Left cardiac atrium (tissue), 4 donors: ENCODE measurements around the gene GALNTL6. TPM values are rescaled to one million over a fixed set of nuclear protein-coding genes. Genes with fewer than 3 reads are reported as not detected.
"Not testable (repeated sequence)": the region's sequence is repeated elsewhere in the genome, so short reads cannot be mapped to it uniquely, and the experiment has no call there.

Experiments used
- ATAC-seq, 2 donors: fragments of 200-7000 bp; cut with Tn5 transposase; one replicate each; pipeline ENCODE4 v1.9.1; 2020; ENCODE audit warnings: mild to moderate bottlenecking in 2 of 2, moderate library complexity in 2 of 2
- DNase-seq: peaks from one replicate; pipeline ENCODE4 v3.0.0-alpha.2; 2020
- intact Hi-C, 2 donors: fragments of 100-400 bp; cut with DNase I; formaldehyde crosslinking; loops; one replicate each; pipeline versions ENCODE4 v1.14.1 to v1.15.1; 2022 to 2023
- total RNA-seq, 2 donors: library from RNA; stranded (reverse); fragmentation: NEBNext Ultra II Directional; extraction: Animal tissue kit (Norgen Biotek cat#: 25700); gene quantifications; one replicate each; pipeline ENCODE4 v1.2.1, GENCODE V29; 2021
- donor health status: DM: no; HTN: yes; CAD: no.
- donor health status: DM: no; HTN: yes; CAD: no; lungs with severe emphysema.
- donor health status: DM: yes; HTN: yes; CAD: no.
- donor health status: Dilated cardiomyopathy.

Gene GALNTL6
- total RNA-seq, 2 donors from 2014 or later, result not detected

DNA sequence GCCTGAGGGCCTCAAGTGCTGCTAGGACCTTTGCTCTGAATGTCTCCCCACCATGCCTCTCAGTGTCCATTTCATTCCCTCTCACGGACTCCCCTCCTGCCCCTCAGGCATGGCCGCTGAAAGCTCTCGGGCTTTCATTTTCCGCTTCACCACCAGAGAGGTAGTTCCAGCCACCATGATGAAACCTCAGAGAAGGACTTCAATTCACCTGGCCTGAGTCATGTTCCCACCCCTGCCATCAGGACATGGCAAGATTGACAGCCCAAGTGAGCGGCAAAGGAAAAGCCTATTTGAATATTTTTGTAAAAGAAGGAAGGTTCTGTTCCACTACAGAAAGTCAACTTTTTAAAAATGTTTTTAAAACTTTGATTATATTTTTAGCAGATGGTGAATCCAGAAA is 1106.1 kb downstream of the GALNTL6 start:
- DNase-seq, result no peak
- no peak for ATAC-seq
- intact Hi-C loops, result no loop called here

DNA sequence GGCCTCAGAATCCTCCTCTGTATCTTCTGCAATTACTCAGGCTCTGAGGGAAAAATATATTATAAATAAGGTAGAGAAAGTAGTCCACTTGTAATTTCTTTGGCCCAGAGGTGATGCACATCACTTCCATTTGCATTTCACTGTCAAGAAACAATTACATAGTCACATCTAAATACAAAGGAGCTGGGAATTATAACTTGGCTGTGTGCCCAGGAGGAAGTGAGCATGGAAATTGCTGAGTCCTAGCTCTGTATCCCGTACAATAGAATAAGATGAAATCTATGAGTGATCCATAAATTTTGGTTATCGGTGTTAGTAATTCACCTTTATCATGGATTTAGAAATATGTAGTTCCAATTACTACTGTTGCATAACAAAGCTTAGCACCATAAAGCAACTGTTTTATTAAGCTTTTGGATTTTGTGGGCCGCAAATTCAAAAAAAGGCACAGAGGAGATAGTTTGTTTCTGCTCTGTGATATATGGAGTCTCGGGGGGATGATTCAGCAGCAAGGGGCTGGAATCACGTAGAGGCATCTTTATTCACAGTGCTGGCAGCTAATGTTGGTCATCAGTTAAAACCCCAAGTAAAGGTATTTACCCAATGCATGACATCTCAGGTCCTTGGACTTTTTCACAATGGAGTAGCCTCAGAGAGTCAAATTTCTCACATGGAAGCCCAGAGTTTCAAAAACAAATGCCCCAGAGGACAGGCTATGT is 1114.1 kb downstream of the GALNTL6 start:
- no peak for DNase-seq
- intact Hi-C loops, result no loop called here
- no peak for ATAC-seq

GRCh38 chr4:172928347-172928746 is 1115.1 kb downstream of the GALNTL6 start:
- DNase-seq, result no peak
- intact Hi-C loops, result no loop called here
- no peak for ATAC-seq

GRCh38 chr4:172938072-172938829 is 1125.0 kb downstream of the GALNTL6 start:
- no peak for DNase-seq
- intact Hi-C loops, result no loop called here
- ATAC-seq, result no peak

- intact Hi-C loops, result no loop called here
- no peak for DNase-seq
- no peak for ATAC-seq
Observed at GRCh38 chr4:172938870-172939269, 1125.7 kb downstream of the GALNTL6 start.

DNA sequence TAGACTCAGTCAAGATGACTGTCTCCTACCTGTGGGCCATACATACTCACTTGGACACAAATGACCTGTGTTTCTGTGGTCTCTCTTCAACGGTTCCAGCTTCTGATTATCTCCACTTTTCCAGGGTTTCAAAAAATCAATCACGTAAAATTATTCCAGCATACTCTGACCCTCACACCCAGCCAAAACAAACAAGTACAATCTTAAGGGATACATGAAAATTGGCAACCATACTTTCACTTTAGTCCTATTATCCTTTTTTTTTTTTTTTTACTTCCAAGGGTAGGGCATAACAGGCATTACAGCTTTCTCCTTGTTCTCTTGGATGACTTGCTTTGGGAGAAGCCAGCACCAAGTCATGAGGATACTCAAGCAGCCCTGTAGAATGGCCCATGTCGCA is 1129.6 kb downstream of the GALNTL6 start:
- intact Hi-C loops, result no loop called here
- DNase-seq, result no peak
- ATAC-seq, result no peak

GRCh38 chr4:172945611-172946010 is 1132.4 kb downstream of the GALNTL6 start:
- no peak for DNase-seq
- no peak for ATAC-seq
- intact Hi-C loops, result no loop called here

GRCh38 chr4:172946503-172946902 is 1133.3 kb downstream of the GALNTL6 start:
- intact Hi-C loops, result no loop called here
- no peak for DNase-seq
- no peak for ATAC-seq

DNA sequence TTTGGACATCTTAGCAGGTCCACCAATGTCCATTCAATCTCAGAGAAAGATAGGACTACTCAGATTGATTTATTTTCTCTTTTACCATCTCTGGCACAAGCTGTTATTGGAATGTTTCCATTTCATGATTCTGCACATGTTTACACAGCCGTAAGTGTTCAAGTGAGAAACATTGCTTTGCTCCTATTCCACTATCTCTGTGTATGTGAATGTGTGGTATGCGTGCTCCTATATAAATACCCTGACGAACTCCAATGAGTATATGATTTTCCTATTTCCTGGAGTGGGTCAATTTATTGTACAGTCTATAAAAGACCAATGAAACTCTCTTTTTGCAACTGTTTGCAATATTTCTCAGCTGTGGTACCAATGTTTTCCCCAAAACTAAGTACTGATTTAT is 1134.4 kb downstream of the GALNTL6 start:
- intact Hi-C loops, result no loop called here
- ATAC-seq (no peak), DNase-seq (no peak)

GRCh38 chr4:172950990-172951389 is 1137.8 kb downstream of the GALNTL6 start:
- intact Hi-C loops, result no loop called here
- ATAC-seq (no peak), DNase-seq (no peak)

DNA sequence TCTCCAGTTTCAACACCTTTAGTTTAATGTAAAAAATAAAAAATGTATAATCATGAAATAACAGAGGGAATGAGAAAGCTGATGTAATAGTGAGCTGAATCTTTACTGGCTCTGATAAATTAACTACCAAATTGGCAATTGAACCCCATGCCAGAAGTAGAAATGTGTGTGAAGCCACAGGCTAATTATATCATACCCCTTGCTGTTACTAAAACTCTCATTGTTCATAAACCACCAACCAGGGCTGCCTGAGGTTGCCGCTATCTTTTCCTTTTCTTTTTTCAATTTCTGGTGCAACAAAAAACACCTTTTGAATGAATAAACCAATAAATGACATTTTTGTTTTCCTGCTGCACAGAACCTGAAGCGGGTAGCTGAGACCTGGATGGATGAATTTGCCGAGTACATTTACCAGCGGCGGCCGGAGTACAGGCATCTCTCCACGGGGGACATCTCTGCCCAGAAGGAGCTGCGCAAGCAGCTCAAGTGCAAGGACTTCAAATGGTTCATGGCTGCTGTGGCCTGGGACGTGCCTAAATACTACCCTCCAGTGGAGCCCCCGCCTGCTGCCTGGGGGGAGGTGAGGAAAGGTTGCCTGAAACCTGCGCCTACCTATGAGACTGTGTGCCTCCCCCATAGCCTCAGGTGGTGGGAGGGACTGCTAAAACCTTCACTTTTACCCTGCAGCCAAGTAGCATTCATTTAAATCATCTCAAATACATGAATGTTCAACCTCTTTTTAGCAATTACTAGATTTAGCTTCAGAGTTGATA is 1138.7 kb downstream of the GALNTL6 start:
- DNase-seq (no peak), ATAC-seq (no peak)
- intact Hi-C loops, result no loop called here

DNA sequence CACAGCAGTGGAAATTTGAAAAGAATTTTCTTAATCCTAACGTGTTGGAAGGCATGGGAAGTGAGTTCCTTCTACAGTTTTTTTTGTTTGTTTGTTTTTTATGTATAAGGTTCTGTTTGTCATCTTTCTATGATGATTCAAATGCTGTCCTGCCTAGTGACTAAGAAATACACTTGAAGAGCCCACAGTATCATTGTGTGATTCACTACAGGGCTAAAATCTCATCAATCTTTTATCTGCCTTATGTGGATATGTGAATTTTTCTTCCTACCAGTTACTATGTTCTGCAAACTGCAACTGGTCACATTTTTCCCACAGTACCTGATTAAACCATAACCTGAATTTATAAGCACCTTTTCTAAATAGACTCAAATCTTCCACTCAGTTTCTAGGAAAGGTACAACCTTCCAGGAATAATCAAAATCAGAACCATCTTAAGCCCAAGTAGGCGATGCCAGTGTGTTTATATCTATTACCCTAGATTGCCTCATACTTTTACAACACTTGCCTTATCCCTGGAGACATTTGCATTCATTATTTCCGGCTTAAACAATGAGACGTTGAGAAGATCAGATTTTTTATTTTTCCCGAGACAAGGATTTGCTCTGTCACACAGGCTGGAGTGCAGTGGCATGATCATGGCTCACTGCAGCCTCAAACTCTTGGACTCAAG is 1140.8 kb downstream of the GALNTL6 start:
- no peak for ATAC-seq
- no peak for DNase-seq
- intact Hi-C loops, result no loop called here

DNA sequence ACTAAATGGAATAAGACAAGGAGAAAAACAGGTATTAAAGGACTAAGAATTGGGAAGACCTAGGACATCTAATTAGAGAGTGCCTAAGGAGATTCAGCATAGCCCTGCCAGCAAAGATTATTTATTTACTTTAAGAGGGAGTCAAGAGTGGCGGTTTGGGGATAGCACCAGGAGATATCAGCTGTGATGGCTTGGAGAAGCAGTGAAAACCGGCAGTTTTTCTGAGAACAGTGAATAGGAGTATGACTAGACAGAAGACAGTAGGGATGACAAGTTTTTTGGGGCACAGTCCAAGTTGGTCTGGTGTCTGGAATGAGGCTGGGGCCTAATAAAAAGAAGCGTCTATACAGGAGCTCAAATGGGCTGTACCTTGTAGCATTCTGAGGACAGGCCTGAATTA is 1143.1 kb downstream of the GALNTL6 start:
- DNase-seq, intact Hi-C loops: not testable (repeated sequence)

DNA sequence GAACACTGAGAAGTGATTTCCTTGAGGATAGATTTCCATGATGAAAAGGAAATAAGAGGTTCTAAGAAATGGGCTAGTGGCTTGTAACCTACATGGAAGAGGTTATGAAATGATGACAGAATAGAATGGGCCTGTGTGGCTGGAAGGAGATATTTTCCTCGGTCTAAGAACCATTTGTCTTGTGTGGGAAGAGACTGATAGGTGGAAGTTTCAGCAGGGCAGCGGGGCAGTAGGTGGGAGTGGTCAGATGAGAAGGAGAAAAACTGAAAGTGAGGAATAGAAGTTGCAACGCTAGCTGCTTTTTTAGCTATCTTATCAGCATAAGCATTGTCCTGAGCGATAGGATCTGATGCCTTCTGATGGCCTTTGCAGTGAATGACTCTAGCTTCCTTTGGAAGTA is 1144.0 kb downstream of the GALNTL6 start:
- ATAC-seq, result no peak
- intact Hi-C loops, result no loop called here

More for the DNA sequence above, 1143.1 kb downstream of the GALNTL6 start:
- not testable (repeated sequence) for ATAC-seq

DNA sequence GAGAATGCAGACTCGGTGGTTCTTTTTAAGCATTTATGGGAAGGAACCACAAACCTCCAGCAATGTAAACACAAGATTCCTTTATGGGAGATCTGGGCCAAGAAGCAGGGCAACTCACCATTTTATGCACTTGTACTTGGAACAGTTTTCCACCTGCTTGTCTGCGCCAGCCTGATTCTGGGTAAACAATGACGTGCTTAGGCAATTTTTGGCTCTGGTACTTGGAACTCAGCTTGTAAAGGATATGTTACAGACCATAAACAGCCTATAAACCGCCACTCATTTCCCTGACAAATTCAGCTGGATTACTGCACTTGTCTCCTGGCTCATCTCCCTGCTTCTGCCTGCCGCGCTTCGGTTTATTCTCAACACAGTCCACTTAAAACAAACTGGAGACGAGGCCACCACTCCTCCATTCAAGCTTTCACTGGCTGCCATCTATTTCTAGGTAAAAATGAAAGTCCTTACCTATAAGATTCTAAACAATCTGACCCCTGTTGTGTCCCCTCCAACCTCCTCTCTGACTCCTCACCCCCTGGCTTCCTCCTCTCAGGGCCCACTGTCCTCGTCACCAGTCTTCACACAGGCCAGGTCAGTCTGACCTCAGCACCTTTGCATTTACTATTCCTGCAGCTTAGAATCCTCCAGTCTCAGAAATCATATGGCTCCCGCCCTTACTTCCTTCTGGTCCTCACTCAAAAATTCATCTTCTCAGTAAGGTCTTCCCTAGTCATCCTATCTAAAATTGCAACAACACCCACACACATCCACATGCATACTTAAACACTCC is 1149.6 kb downstream of the GALNTL6 start:
- peak in 1 of 2 donors; percentile 24 for ATAC-seq
- intact Hi-C loops, result no loop called here
- DNase-seq, result no peak

More for the DNA sequence above, 1144.0 kb downstream of the GALNTL6 start:
- no peak for DNase-seq

DNA sequence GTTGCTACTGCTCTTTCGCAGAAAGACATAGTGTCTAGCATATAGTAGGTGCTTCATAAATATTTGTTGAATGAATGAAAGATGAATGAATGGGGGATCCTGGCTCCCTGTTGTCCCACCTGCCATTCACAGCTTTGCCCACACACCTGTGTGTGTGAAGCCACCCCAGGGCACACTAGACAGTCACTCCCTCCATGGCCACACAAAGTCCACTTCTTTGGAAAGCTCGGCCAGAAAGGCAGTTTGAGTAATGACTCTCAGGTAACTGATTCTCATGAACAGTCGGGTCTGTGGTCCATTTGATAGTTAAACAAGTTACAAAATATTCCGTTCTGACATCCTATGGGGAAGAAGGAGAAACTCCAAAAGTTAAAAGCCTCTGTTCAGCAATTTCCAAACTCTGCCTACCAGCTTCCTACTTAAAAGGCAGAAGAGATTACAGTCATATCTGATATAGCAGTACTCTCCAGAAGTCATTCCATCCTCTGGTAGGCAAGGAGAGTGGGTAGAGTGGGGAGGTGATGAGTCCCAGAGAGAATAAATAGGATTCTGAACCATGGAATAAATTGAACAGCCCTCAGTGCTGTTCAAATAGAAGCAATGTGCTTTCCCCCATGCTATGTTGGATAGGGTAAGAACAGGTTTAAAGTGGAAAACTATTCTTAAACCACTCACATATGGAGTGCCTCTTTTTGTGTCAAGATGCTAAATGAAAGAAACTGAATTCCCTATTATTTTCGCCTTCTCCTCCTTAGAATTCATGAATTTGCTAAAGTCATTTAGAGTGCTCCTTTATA is 1150.5 kb downstream of the GALNTL6 start:
- DNase-seq (no peak), ATAC-seq (no peak)
- intact Hi-C loops, result no loop called here

DNA sequence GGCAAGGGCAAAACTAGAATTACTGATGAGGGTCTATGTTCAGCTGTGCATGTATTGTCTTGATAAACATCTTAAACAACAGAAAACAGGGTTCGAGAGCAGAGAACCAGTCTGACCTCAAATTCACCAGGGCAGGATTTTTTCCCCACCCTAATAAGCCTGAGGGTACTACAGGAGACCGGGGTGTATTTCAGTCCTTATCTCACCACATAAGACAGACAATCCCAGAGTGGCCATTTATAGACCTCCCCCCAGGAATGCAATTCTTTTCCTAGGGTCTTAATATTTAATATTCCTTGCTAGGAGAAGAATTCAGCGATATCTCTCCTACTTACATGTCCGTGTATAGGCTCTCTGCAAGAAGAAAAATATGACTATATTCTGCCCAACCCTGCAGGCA is 1157.0 kb downstream of the GALNTL6 start:
- intact Hi-C loops, ATAC-seq, DNase-seq: not testable (repeated sequence)

GRCh38 chr4:172974586-172974985 is 1161.4 kb downstream of the GALNTL6 start:
- no peak for DNase-seq
- no peak for ATAC-seq
- intact Hi-C loops, result no loop called here
